ENCODE results near the gene IRF4. TPM values are rescaled to one million over a fixed set of nuclear protein-coding genes. Genes with fewer than 3 reads are reported as not detected.

The IRF4 gene
- total RNA-seq, 4 donors from 2014 or later = 4.5 to 17.0 (median 10.1) TPM

GRCh38 chr6:451336-451735, 59.8 kb downstream of the IRF4 start:
- TF ChIP-seq CTCF (IDR thresholded peaks at IDR 0.05; ENCODE audit: low read depth) = no peak

GRCh38 chr6:451847-452246, 60.3 kb downstream of the IRF4 start:
- TF ChIP-seq CTCF (IDR thresholded peaks at IDR 0.05; ENCODE audit: low read depth) = no peak

GRCh38 chr6:452301-453067, 60.9 kb downstream of the IRF4 start:
- TF ChIP-seq CTCF (IDR thresholded peaks at IDR 0.05; ENCODE audit: low read depth) = no peak

- no peak for TF ChIP-seq CTCF (IDR thresholded peaks at IDR 0.05; ENCODE audit: low read depth)
Observed at GRCh38 chr6:453152-453551, 61.6 kb downstream of the IRF4 start.

GRCh38 chr6:454148-454991, 62.8 kb downstream of the IRF4 start:
- TF ChIP-seq CTCF (IDR thresholded peaks at IDR 0.05; ENCODE audit: low read depth) = no peak

GRCh38 chr6:455006-455585, 63.5 kb downstream of the IRF4 start:
- TF ChIP-seq CTCF (IDR thresholded peaks at IDR 0.05; ENCODE audit: low read depth) = no peak

- no peak for TF ChIP-seq CTCF (IDR thresholded peaks at IDR 0.05; ENCODE audit: low read depth)
Observed at GRCh38 chr6:455835-456234, 64.3 kb downstream of the IRF4 start.

All from subcutaneous adipose tissue (tissue), 4 donors.